K562 (cell line): ENCODE results near the gene PHF21A. TPM values are rescaled to one million over a fixed set of nuclear protein-coding genes. Genes with fewer than 3 reads are reported as not detected.

Source experiments
- ASH1L ChIP-seq: fragments of 450-650 bp; IDR thresholded peaks from 2 replicates; pipeline ENCODE4 v1.6.1; 2018; ENCODE audit warnings: borderline replicate concordance, mild to moderate bottlenecking, low read depth; ENCODE audit not compliant: partially characterized antibody
- CBFA2T3 ChIP-seq: fragments of 450-650 bp; IDR thresholded peaks from 2 replicates; pipeline ENCODE4 v1.6.1; 2017
- EP300 ChIP-seq: IDR thresholded peaks from 2 replicates; pipeline ENCODE4 v1.6.1; 2012; ENCODE audit warnings: low read length, improper control_type of control experiment
- ETS2 ChIP-seq: IDR thresholded peaks from 2 replicates; pipeline ENCODE4 v1.6.1; 2016; ENCODE audit warnings: borderline replicate concordance, missing genetic modification characterization, mild to moderate bottlenecking, moderate library complexity, missing compliant biosample characterization; ENCODE audit not compliant: poor library complexity, severe bottlenecking
- FOSL1 ChIP-seq: fragments of 200-800 bp; sonication (Bioruptor generic); conservative IDR thresholded peaks from 2 replicates; pipeline ENCODE4 v1.6.1; 2016; ENCODE audit warnings: missing genetic modification characterization, missing compliant biosample characterization
- GTF2F1 ChIP-seq: IDR thresholded peaks from 2 replicates; pipeline ENCODE4 v1.6.1; 2011; ENCODE audit warnings: low read depth, low read length, improper control_type of control experiment
- HMG20A ChIP-seq: fragments of 450-650 bp; formaldehyde crosslinking; conservative IDR thresholded peaks from 2 replicates; pipeline ENCODE4 v1.4.0; 2020; ENCODE audit warnings: mild to moderate bottlenecking, mixed read lengths
- HNRNPK ChIP-seq: fragments of 200-400 bp; formaldehyde crosslinking; IDR thresholded peaks from one replicate; pipeline ENCODE4 v1.6.1; 2018; ENCODE audit warnings: mild to moderate bottlenecking, low read depth, low read length; ENCODE audit not compliant: poor library complexity, severe bottlenecking
- ILK ChIP-seq: fragments of 450-650 bp; IDR thresholded peaks from 2 replicates; pipeline ENCODE4 v1.6.1; 2016; ENCODE audit warnings: missing genetic modification characterization, low read depth, mild to moderate bottlenecking, missing compliant biosample characterization, moderate library complexity, borderline replicate concordance
- KAT8 ChIP-seq: fragments of 450-650 bp; IDR thresholded peaks from 2 replicates; pipeline ENCODE4 v1.6.1; 2016; ENCODE audit warnings: low read depth, mild to moderate bottlenecking
- KDM4B ChIP-seq, 2 experiments: fragments of 450-650 bp in 1 of 2; sonication (generic) in 1 of 2; IDR thresholded peaks; 2 replicates each; pipeline ENCODE4 v1.6.1; 2016 to 2017; ENCODE audit warnings: borderline replicate concordance in 2 of 2, antibody characterized with exemption in 1 of 2, low read depth in 1 of 2, mild to moderate bottlenecking in 1 of 2
- MBD2 ChIP-seq: sonication (generic); IDR thresholded peaks from 2 replicates; pipeline ENCODE4 v1.6.1; 2016; ENCODE audit warnings: low read depth, borderline replicate concordance
- PTBP1 ChIP-seq: fragments of 200-400 bp; formaldehyde crosslinking; IDR thresholded peaks from 2 replicates; pipeline ENCODE4 v1.6.1; 2017; ENCODE audit warnings: low read depth, low read length
- PTRF ChIP-seq: fragments of 450-650 bp; IDR thresholded peaks from 2 replicates; pipeline ENCODE4 v1.6.1; 2016; ENCODE audit warnings: mild to moderate bottlenecking, missing genetic modification characterization, missing compliant biosample characterization
- PURB ChIP-seq: sonication (generic); formaldehyde crosslinking; IDR thresholded peaks from 2 replicates; pipeline ENCODE4 v1.9.0; 2021; ENCODE audit warnings: low read depth, mild to moderate bottlenecking, missing genetic modification reagents
- SIX5 ChIP-seq, 2 experiments: IDR thresholded peaks; 2 replicates each; pipeline ENCODE4 v1.6.1; 2011; ENCODE audit warnings: low read length in 2 of 2, borderline replicate concordance in 1 of 2, low read depth in 1 of 2, mild to moderate bottlenecking in 1 of 2, moderate library complexity in 1 of 2; ENCODE audit not compliant: insufficient read depth in 1 of 2
- SMAD1 ChIP-seq: fragments of 150-350 bp; IDR thresholded peaks from 2 replicates; pipeline ENCODE4 v1.6.1; 2014; ENCODE audit warnings: low read length, low read depth; ENCODE audit not compliant: partially characterized antibody
- TAF9B ChIP-seq: fragments of 450-650 bp; IDR thresholded peaks from 2 replicates; pipeline ENCODE4 v1.6.1; 2018; ENCODE audit warnings: mild to moderate bottlenecking; ENCODE audit not compliant: partially characterized antibody
- TRIM28 ChIP-seq: fragments of 450-650 bp; IDR thresholded peaks from 2 replicates; pipeline ENCODE4 v1.6.1; 2017
- polyA plus RNA-seq, 8 experiments: library from polyadenylated mRNA; depleted of rRNA in 4 of 8; stranded (reverse) in 5 of 8; unstranded in 3 of 8; fragments of >200 nt; fragmentation: Nextera tagmentation in 2 of 8; fragmentation: Illumina TruSeq in 1 of 8; extraction: Ambion mirVana in 2 of 8; extraction: Trizol in 1 of 8; gene quantifications; 2 replicates each; pipeline versions ENCODE4 v1.2.1 to v1.2.3, GENCODE V29; 2011 to 2014; ENCODE audit warnings: inconsistent platforms in 1 of 8, missing spikeins in 1 of 8
- total RNA-seq, 7 experiments: library from RNA; depleted of rRNA in 6 of 7; stranded (reverse); fragments of >200 nt in 6 of 7; fragmentation: Illumina TruSeq in 2 of 7; extraction: Trizol in 2 of 7; gene quantifications; 2 replicates each; pipeline versions ENCODE4 v1.2.1 to v1.2.3, GENCODE V29; 2011 to 2021; ENCODE audit warnings: low replicate concordance in 1 of 7
- TF ChIP-seq, protein P1 (sequence below): sonication (generic); formaldehyde crosslinking; IDR thresholded peaks from 2 replicates; pipeline ENCODE4 v1.4.0; 2020; ENCODE audit warnings: mild to moderate bottlenecking, missing genetic modification reagents
- TF ChIP-seq, protein P2 (sequence below): fragments of 450-650 bp; conservative IDR thresholded peaks from 2 replicates; pipeline ENCODE4 v1.6.1; 2016; ENCODE audit warnings: missing genetic modification characterization, low read depth, mild to moderate bottlenecking, missing compliant biosample characterization, moderate library complexity
- TF ChIP-seq, protein P3 (sequence below): sonication (generic); formaldehyde crosslinking; IDR thresholded peaks from 2 replicates; pipeline ENCODE4 v1.8.0; 2022; ENCODE audit warnings: mild to moderate bottlenecking, low read depth, missing genetic modification reagents

PHF21A gene
- total and polyA plus RNA-seq, 9 of the 15 experiments (the other 6 are each of a cell fraction or from before 2014, with no cell fraction given) = 1.5 to 32.4 (median 10.7) TPM

DNA sequence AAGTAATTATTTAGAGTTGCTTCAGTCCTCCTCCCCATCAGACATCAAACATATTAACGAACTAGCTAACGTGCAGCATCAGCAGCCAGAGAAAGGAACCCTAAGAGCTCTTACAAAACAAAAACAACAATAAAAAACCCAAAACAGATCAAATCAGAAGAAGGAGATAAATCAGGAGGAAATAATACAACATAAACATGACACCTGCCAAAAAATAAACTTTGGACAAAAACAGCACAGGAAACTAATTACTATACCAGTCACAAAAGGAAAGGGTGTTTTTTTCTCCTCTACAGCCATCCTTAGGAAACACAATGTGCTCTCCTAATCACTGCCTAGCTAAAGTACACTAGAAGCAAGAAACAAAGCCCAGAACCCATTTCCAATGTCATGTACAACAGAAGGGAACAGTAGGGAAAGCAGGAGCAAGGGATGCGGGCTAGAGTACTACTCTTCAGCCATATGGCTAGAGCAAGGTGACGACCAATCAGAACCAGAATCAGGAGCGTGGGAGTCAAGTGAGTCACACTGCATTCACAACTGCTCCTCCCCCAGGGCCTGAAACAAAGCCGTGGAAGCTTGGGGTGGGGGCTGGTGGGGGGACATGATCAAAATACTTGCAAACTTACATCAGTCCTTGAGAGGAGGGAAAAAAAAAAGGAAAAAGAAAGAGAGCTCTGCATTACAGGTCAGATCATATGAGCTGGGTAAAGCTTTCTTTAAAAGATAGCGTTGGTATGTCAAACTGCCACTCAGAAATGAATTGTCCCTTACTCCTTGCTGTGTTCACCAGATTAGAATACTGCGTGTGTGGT is 138.4 kb downstream of the PHF21A start (continued):
- TF ChIP-seq, protein P1, sequence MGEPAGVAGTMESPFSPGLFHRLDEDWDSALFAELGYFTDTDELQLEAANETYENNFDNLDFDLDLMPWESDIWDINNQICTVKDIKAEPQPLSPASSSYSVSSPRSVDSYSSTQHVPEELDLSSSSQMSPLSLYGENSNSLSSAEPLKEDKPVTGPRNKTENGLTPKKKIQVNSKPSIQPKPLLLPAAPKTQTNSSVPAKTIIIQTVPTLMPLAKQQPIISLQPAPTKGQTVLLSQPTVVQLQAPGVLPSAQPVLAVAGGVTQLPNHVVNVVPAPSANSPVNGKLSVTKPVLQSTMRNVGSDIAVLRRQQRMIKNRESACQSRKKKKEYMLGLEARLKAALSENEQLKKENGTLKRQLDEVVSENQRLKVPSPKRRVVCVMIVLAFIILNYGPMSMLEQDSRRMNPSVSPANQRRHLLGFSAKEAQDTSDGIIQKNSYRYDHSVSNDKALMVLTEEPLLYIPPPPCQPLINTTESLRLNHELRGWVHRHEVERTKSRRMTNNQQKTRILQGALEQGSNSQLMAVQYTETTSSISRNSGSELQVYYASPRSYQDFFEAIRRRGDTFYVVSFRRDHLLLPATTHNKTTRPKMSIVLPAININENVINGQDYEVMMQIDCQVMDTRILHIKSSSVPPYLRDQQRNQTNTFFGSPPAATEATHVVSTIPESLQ (CRISPR knock-in tag) = no peak
- TF ChIP-seq HNRNPK = no peak
- TF ChIP-seq, protein P2, sequence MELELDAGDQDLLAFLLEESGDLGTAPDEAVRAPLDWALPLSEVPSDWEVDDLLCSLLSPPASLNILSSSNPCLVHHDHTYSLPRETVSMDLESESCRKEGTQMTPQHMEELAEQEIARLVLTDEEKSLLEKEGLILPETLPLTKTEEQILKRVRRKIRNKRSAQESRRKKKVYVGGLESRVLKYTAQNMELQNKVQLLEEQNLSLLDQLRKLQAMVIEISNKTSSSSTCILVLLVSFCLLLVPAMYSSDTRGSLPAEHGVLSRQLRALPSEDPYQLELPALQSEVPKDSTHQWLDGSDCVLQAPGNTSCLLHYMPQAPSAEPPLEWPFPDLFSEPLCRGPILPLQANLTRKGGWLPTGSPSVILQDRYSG (tag) = no peak
- TF ChIP-seq KDM4B (IDR thresholded peaks at IDR 0.05; ENCODE audit: borderline replicate concordance in 2 of 2, low read depth in 1 of 2) = no peak
- TF ChIP-seq KAT8 = 0 out of 2 replicates have a peak, but pooled peaks have one; percentile 29
- TF ChIP-seq TRIM28 = no peak
- TF ChIP-seq ILK = no peak
- no peak for TF ChIP-seq GTF2F1
- no peak for TF ChIP-seq PTRF (tag)
- TF ChIP-seq SMAD1 = no peak
- TF ChIP-seq PURB (CRISPR knock-in tag) = no peak
- TF ChIP-seq HMG20A (CRISPR knock-in tag) = no peak
- no peak for TF ChIP-seq PTBP1
- TF ChIP-seq EP300 = peak; percentile 79; the same call in 1 of the 2 replicates
- TF ChIP-seq FOSL1 = peak; percentile 98
- no peak for TF ChIP-seq ASH1L
- TF ChIP-seq SIX5 (IDR thresholded peaks at IDR 0.05; ENCODE audit: borderline replicate concordance in 1 of 2, insufficient read depth in 1 of 2, low read depth in 1 of 2, low read length in 2 of 2) = no peak
- TF ChIP-seq, protein P3, sequence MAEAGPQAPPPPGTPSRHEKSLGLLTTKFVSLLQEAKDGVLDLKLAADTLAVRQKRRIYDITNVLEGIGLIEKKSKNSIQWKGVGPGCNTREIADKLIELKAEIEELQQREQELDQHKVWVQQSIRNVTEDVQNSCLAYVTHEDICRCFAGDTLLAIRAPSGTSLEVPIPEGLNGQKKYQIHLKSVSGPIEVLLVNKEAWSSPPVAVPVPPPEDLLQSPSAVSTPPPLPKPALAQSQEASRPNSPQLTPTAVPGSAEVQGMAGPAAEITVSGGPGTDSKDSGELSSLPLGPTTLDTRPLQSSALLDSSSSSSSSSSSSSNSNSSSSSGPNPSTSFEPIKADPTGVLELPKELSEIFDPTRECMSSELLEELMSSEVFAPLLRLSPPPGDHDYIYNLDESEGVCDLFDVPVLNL (CRISPR knock-in tag) = no peak
- TF ChIP-seq MBD2 = 0 out of 2 replicates have a peak, but pooled peaks have one; percentile 43
- TF ChIP-seq ETS2 (tag) = no peak
- peak; percentile 87 for TF ChIP-seq CBFA2T3
- TF ChIP-seq TAF9B = peak; percentile 29
